ENCODE results near the gene FIBIN. TPM values are rescaled to one million over a fixed set of nuclear protein-coding genes. Genes with fewer than 3 reads are reported as not detected.

Gene FIBIN
- total RNA-seq, 2 donors from 2014 or later, result 153 to 278 TPM

DNA sequence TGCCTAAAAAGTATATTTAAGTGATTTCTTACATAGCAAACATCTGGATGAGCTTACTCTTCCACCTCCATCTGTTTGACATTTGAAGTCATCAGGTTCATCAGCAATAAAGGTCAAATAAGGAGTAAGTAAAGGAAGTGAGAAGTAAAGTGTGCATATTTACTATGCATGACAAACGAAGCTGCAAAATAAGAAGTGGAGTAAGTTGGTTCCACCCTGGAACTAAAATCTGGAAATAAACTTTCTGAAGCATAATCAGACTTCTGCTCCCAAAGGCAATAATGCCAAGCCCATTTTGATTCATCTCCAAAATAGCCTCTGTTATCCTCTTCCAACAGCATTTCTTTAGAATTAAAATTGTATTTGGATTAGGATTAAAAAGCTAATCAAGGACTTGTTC lies 8.4 kb upstream of the FIBIN start:
- peaks cover 2% of the 10 kb centered on the region for H3K9me3 ChIP-seq
- H3K4me3 ChIP-seq, result no peak overlapping the region
- H3K27me3 ChIP-seq (replicated peaks; ENCODE audit: insufficient read depth), result no peaks in the 10 kb centered on the region
- no peaks in the 10 kb centered on the region for H3K36me3 ChIP-seq
- ATAC-seq (ENCODE audit: insufficient number of reproducible peaks, low FRiP score, low read depth) (no peak), DNase-seq (ENCODE audit: low spot score) (no peak)
- peak overlapping the region; percentile 29 to 75 for H3K27ac ChIP-seq
- H3K4me1 ChIP-seq (ENCODE audit: control insufficient read depth in 1 of 2, low read depth in 2 of 2), result peaks cover 11 to 28% of the 10 kb centered on the region in 2 donors
- TF ChIP-seq, protein P1, sequence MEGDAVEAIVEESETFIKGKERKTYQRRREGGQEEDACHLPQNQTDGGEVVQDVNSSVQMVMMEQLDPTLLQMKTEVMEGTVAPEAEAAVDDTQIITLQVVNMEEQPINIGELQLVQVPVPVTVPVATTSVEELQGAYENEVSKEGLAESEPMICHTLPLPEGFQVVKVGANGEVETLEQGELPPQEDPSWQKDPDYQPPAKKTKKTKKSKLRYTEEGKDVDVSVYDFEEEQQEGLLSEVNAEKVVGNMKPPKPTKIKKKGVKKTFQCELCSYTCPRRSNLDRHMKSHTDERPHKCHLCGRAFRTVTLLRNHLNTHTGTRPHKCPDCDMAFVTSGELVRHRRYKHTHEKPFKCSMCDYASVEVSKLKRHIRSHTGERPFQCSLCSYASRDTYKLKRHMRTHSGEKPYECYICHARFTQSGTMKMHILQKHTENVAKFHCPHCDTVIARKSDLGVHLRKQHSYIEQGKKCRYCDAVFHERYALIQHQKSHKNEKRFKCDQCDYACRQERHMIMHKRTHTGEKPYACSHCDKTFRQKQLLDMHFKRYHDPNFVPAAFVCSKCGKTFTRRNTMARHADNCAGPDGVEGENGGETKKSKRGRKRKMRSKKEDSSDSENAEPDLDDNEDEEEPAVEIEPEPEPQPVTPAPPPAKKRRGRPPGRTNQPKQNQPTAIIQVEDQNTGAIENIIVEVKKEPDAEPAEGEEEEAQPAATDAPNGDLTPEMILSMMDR (IDR thresholded peaks at IDR 0.05), result no peak

GRCh38 chr11:26985943-26986342 lies 8.0 kb upstream of the FIBIN start:
- TF ChIP-seq, protein P1 (IDR thresholded peaks at IDR 0.05), result no peak
- Histone ChIP-seq H3K27ac (peak overlapping the region; percentile 29 to 75), H3K4me1 (ENCODE audit: control insufficient read depth in 1 of 2, low read depth in 2 of 2) (peaks cover 11 to 28% of the 10 kb centered on the region in 2 donors), H3K4me3 (no peak overlapping the region), H3K9me3 (no peaks in the 10 kb centered on the region), H3K27me3 (replicated peaks; ENCODE audit: insufficient read depth) (no peaks in the 10 kb centered on the region), H3K36me3 (no peaks in the 10 kb centered on the region)
- no peak for ATAC-seq (ENCODE audit: insufficient number of reproducible peaks, low FRiP score, low read depth)
- no peak for DNase-seq (ENCODE audit: low spot score)

DNA sequence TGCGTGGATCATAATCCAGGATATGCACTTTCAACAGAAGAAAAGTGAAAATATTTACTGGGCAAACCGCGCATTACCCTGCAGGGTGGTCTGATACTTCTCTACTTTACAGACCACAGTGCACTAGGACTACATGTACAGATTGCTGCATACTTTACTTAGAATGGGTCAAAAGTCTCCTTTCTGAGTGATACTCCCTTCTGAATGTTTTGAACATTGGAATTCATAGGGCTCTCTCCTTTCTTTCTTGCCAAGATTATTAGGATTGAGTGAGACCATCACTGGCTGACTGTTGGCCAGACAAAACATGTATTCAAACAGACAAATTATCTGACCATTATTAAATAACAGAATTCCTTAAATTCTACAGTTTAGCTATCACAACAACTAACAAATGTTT lies 6.6 kb upstream of the FIBIN start:
- Histone ChIP-seq H3K27me3 (replicated peaks; ENCODE audit: insufficient read depth) (no peaks in the 10 kb centered on the region), H3K4me3 (no peak overlapping the region), H3K4me1 (ENCODE audit: control insufficient read depth in 1 of 2, low read depth in 2 of 2) (peaks cover 20 to 42% of the 10 kb centered on the region in 2 donors), H3K9me3 (no peaks in the 10 kb centered on the region), H3K27ac (no peak overlapping the region), H3K36me3 (no peaks in the 10 kb centered on the region)
- TF ChIP-seq, protein P1 (IDR thresholded peaks at IDR 0.05), result no peak
- ATAC-seq (ENCODE audit: insufficient number of reproducible peaks, low FRiP score, low read depth), result no peak
- DNase-seq (ENCODE audit: low spot score), result no peak

DNA sequence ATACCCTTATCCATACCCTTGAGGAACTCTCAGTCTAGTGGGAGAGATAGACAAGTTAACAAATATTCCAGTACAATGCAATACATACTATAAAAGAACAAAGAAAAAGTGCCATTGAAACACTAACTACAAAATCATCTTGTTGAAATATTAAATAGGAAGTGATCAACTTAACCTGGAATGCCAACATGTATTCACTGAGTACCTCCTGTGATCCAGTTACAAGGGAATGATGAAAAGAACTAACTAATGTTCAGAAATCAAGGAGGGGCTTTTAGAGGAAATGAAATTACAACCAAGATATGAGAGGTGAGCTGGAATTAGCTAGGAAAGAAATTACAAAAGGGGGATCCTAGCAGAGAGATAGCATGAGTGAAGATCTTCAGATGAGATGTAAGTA lies 6.2 kb upstream of the FIBIN start:
- ATAC-seq (ENCODE audit: insufficient number of reproducible peaks, low FRiP score, low read depth), result no peak
- Histone ChIP-seq H3K4me1 (ENCODE audit: control insufficient read depth in 1 of 2, low read depth in 2 of 2) (peaks cover 25 to 46% of the 10 kb centered on the region in 2 donors), H3K4me3 (no peak overlapping the region), H3K36me3 (no peaks in the 10 kb centered on the region), H3K27me3 (replicated peaks; ENCODE audit: insufficient read depth) (no peaks in the 10 kb centered on the region), H3K9me3 (no peaks in the 10 kb centered on the region), H3K27ac (no peak overlapping the region)
- no peak for DNase-seq (ENCODE audit: low spot score)
- TF ChIP-seq, protein P1 (IDR thresholded peaks at IDR 0.05), result no peak

DNA sequence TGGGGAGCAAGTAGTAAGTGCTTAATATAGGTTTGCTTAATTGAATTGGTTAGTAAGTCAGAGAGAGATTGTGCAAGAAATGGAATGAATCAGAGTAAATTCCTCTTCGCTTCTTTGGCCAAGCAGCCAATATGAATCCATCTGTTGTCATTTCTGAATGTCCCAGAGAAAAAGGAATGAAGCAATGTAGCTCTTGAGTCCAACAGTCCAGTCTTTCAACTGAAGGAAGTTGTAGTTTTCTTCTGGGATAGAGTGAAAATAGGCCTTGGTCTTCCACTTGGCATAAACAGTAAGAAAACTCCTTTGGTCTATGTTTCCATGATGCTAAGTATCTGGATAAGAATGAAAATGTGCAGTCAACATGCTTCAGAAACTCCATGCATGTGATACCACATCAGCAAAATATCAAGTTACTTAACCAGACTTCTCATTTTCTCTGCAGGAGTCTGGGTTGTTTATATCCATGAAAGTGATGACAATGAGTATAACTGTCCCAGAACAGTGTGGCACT lies 1.8 kb upstream of the FIBIN start:
- Histone ChIP-seq H3K4me3 (peak overlapping the region; percentile 95), H3K27ac (peak overlapping the region; percentile 94 to 98)

More for the DNA sequence above, 1.8 kb upstream of the FIBIN start:
- peak; percentile 65 for ATAC-seq (ENCODE audit: insufficient number of reproducible peaks, low FRiP score, low read depth)
- Histone ChIP-seq H3K9me3 (no peaks in the 10 kb centered on the region), H3K4me1 (ENCODE audit: control insufficient read depth in 1 of 2, low read depth in 2 of 2) (peaks cover 20 to 42% of the 10 kb centered on the region in 2 donors), H3K36me3 (no peaks in the 10 kb centered on the region), H3K27me3 (replicated peaks; ENCODE audit: insufficient read depth) (no peaks in the 10 kb centered on the region)
- TF ChIP-seq, protein P1 (IDR thresholded peaks at IDR 0.05), result no peak
- no peak for DNase-seq (ENCODE audit: low spot score)
